WTC11 (cell line): ENCODE measurements around the gene RPTOR.

Experiments
- CTCF ChIP-seq: fragments of 200-600 bp; IDR thresholded peaks from 2 replicates; pipeline ENCODE4 v1.8.0; 2022; ENCODE audit warnings: antibody characterized with exemption
- ETV6 ChIP-seq: sonication (generic); formaldehyde crosslinking; IDR thresholded peaks from 2 replicates; pipeline ENCODE4 v1.8.1; 2022; ENCODE audit warnings: mild to moderate bottlenecking, missing genetic modification reagents
- GABPB1 ChIP-seq: sonication (generic); formaldehyde crosslinking; IDR thresholded peaks from 2 replicates; pipeline ENCODE4 v1.8.1; 2023; ENCODE audit warnings: mild to moderate bottlenecking, missing genetic modification reagents
- MAX ChIP-seq: sonication (generic); formaldehyde crosslinking; IDR thresholded peaks from 2 replicates; pipeline ENCODE4 v1.8.0; 2022; ENCODE audit warnings: mild to moderate bottlenecking, missing genetic modification reagents
- NR2C2 ChIP-seq: sonication (generic); formaldehyde crosslinking; IDR thresholded peaks from 2 replicates; pipeline ENCODE4 v1.8.0; 2022; ENCODE audit warnings: mild to moderate bottlenecking, missing genetic modification reagents
- SMAD3 ChIP-seq: sonication (generic); formaldehyde crosslinking; IDR thresholded peaks from 2 replicates; pipeline ENCODE4 v1.8.0; 2022; ENCODE audit warnings: missing genetic modification reagents, mild to moderate bottlenecking, borderline replicate concordance
- USF2 ChIP-seq: sonication (generic); formaldehyde crosslinking; IDR thresholded peaks from 2 replicates; pipeline ENCODE4 v1.8.1; 2023; ENCODE audit warnings: mild to moderate bottlenecking, missing genetic modification reagents, moderate library complexity
- ZNF232 ChIP-seq: sonication (generic); formaldehyde crosslinking; IDR thresholded peaks from 2 replicates; pipeline ENCODE4 v1.8.0; 2022; ENCODE audit warnings: mild to moderate bottlenecking, missing genetic modification reagents
- ZNF263 ChIP-seq: sonication (generic); formaldehyde crosslinking; IDR thresholded peaks from 2 replicates; pipeline ENCODE4 v1.8.1; 2022; ENCODE audit warnings: low read depth, mild to moderate bottlenecking, moderate library complexity, missing genetic modification reagents
- ZSCAN18 ChIP-seq: fragments of 250-450 bp; sonication (Bioruptor Pico); IDR thresholded peaks from 2 replicates; pipeline ENCODE4 v2.1.2; 2022; ENCODE audit warnings: mild to moderate bottlenecking, moderate library complexity
- TF ChIP-seq, protein P1 (sequence below): sonication (generic); formaldehyde crosslinking; conservative IDR thresholded peaks from 2 replicates; pipeline ENCODE4 v1.8.1; 2022; ENCODE audit warnings: mild to moderate bottlenecking, missing genetic modification reagents
- TF ChIP-seq, protein P2 (sequence below): sonication (generic); formaldehyde crosslinking; conservative IDR thresholded peaks from 2 replicates; pipeline ENCODE4 v1.8.1; 2023; ENCODE audit warnings: mild to moderate bottlenecking, low read depth, missing genetic modification reagents, moderate library complexity

- TF ChIP-seq ZSCAN18 (CRISPR knock-in tag) (no peak), SMAD3 (no peak), CTCF (no peak), USF2 (no peak), MAX (CRISPR knock-in tag) (no peak), ZNF263 (CRISPR knock-in tag) (no peak), GABPB1 (CRISPR knock-in tag) (0 out of 2 replicates have a peak, but pooled peaks have one; percentile 17), NR2C2 (no peak), ETV6 (CRISPR knock-in tag) (no peak), ZNF232 (CRISPR knock-in tag) (no peak)
- TF ChIP-seq, protein P1, sequence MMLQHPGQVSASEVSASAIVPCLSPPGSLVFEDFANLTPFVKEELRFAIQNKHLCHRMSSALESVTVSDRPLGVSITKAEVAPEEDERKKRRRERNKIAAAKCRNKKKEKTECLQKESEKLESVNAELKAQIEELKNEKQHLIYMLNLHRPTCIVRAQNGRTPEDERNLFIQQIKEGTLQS (CRISPR knock-in tag): no peak
- TF ChIP-seq, protein P2, sequence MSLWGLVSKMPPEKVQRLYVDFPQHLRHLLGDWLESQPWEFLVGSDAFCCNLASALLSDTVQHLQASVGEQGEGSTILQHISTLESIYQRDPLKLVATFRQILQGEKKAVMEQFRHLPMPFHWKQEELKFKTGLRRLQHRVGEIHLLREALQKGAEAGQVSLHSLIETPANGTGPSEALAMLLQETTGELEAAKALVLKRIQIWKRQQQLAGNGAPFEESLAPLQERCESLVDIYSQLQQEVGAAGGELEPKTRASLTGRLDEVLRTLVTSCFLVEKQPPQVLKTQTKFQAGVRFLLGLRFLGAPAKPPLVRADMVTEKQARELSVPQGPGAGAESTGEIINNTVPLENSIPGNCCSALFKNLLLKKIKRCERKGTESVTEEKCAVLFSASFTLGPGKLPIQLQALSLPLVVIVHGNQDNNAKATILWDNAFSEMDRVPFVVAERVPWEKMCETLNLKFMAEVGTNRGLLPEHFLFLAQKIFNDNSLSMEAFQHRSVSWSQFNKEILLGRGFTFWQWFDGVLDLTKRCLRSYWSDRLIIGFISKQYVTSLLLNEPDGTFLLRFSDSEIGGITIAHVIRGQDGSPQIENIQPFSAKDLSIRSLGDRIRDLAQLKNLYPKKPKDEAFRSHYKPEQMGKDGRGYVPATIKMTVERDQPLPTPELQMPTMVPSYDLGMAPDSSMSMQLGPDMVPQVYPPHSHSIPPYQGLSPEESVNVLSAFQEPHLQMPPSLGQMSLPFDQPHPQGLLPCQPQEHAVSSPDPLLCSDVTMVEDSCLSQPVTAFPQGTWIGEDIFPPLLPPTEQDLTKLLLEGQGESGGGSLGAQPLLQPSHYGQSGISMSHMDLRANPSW (CRISPR knock-in tag): no peak
These were observed 128.7 kb downstream of the RPTOR start for GRCh38 chr17:80673152-80673920.
